Smooth muscle cell (in vitro differentiated cells): ENCODE data around the gene PLCG2. TPM values are rescaled to one million over a fixed set of nuclear protein-coding genes. Genes with fewer than 3 reads are reported as not detected.

ENCODE experiments used
- DNase-seq: peaks from one replicate; lab custom pipeline; 2025; ENCODE audit not compliant: unreplicated experiment; lab: John Stamatoyannopoulos, UW
- H2AFZ ChIP-seq: fragments of 200-600 bp; sonication (generic); 2 replicates; pipeline ENCODE4 v1.6.0; 2016; ENCODE audit warnings: antibody characterized with exemption, low read depth, mild to moderate bottlenecking
- H3F3A ChIP-seq: fragments of 200-600 bp; sonication (generic); 2 replicates; pipeline ENCODE4 v1.6.0; 2017; ENCODE audit warnings: antibody characterized with exemption, low read depth
- H3K27ac ChIP-seq: fragments of 200-600 bp; sonication (generic); 2 replicates; pipeline ENCODE4 v1.5.1; 2016; ENCODE audit warnings: low read depth, mild to moderate bottlenecking
- H3K27me3 ChIP-seq: fragments of 200-600 bp; sonication (generic); 2 replicates; pipeline ENCODE4 v1.6.1; 2016; ENCODE audit warnings: low read depth, mild to moderate bottlenecking
- H3K36me3 ChIP-seq: fragments of 200-600 bp; sonication (generic); 2 replicates; pipeline ENCODE4 v1.5.1; 2016; ENCODE audit warnings: low read depth
- H3K4me1 ChIP-seq: fragments of 200-600 bp; sonication (generic); 2 replicates; pipeline ENCODE4 v1.5.1; 2016; ENCODE audit warnings: low read depth
- H3K4me2 ChIP-seq: fragments of 200-600 bp; sonication (generic); 2 replicates; pipeline ENCODE4 v1.6.0; 2016; ENCODE audit warnings: mild to moderate bottlenecking
- H3K4me3 ChIP-seq: fragments of 200-600 bp; sonication (generic); 2 replicates; pipeline ENCODE4 v1.5.1; 2016; ENCODE audit warnings: mild to moderate bottlenecking
- H3K79me2 ChIP-seq: fragments of 200-600 bp; sonication (generic); 2 replicates; pipeline ENCODE4 v1.6.0; 2016; ENCODE audit warnings: low read depth, mild to moderate bottlenecking
- H3K9ac ChIP-seq: fragments of 200-600 bp; sonication (generic); 2 replicates; pipeline ENCODE4 v1.6.0; 2016; ENCODE audit warnings: low read depth
- H3K9me3 ChIP-seq: fragments of 200-600 bp; sonication (generic); replicated peaks from 2 replicates; pipeline ENCODE4 v1.5.1; 2016; ENCODE audit warnings: low read depth
- H4K20me1 ChIP-seq: fragments of 200-600 bp; sonication (generic); 2 replicates; pipeline ENCODE4 v1.6.0; 2016; ENCODE audit warnings: low read depth
- CTCF ChIP-seq: fragments of 200-600 bp; sonication (generic); IDR thresholded peaks from 2 replicates; pipeline ENCODE4 v1.5.1; 2017; ENCODE audit warnings: borderline replicate concordance, mild to moderate bottlenecking, antibody characterized with exemption; ENCODE audit not compliant: insufficient read depth, poor library complexity, severe bottlenecking
- WGBS: methylation state at CpG from one replicate; pipeline ENCODE4 v1.1.7; 2016; ENCODE audit warnings: low lambda C conversion rate; 5-methylcytosine and 5-hydroxymethylcytosine counted together
- polyA plus RNA-seq: library from polyadenylated mRNA; unstranded; fragments of >200 nt; fragmentation: Nextera tagmentation; extraction: Ambion mirVana; gene quantifications from 2 replicates; pipeline ENCODE4 v1.2.1, GENCODE V29; 2016
- total RNA-seq: library from RNA; depleted of rRNA; stranded (reverse); fragments of >200 nt; gene quantifications from 2 replicates; pipeline ENCODE4 v1.2.3, GENCODE V29; 2014

PLCG2 gene
- total and polyA plus RNA-seq, 2 experiments from 2014 or later: 1.7 TPM; not detected in 1

DNA sequence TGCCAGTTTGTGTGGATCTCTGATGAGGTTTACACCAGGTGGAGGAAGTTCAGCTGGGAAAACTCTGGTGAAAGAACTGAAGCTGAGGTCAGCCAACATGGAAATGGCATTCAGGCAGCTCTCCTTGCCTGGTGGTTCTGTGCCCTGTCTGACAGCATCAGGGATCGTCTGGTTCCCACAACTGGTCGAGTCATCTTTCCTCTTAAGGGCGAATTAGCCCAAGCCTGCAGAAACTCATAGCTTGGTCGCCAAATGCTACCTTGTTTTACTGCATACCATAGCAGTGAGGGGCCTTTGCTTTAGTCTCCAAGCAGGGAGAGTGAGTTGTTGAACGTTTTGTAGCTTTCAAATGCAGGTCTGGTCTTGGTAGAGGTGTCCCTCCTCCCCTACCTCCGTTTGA, 7.2 kb downstream of the PLCG2 start:
- no peak overlapping the region for H3K27ac ChIP-seq
- no peak overlapping the region for H3K9ac ChIP-seq
- 17% methylated on average over 6 of the region's 6 CpGs for WGBS
- H3K9me3 ChIP-seq: no peaks in the 10 kb centered on the region
- H4K20me1 ChIP-seq: no peaks in the 10 kb centered on the region
- H3K4me3 ChIP-seq: no peak overlapping the region
- H3K4me1 ChIP-seq: no peaks in the 10 kb centered on the region
- no peak overlapping the region for H2AFZ ChIP-seq
- H3K79me2 ChIP-seq: no peaks in the 10 kb centered on the region
- H3K36me3 ChIP-seq: no peaks in the 10 kb centered on the region
- TF ChIP-seq CTCF: no peak
- H3F3A ChIP-seq: no peaks in the 10 kb centered on the region
- DNase-seq: no peak
- H3K4me2 ChIP-seq: no peak overlapping the region
- H3K27me3 ChIP-seq: peaks cover 55% of the 10 kb centered on the region

DNA sequence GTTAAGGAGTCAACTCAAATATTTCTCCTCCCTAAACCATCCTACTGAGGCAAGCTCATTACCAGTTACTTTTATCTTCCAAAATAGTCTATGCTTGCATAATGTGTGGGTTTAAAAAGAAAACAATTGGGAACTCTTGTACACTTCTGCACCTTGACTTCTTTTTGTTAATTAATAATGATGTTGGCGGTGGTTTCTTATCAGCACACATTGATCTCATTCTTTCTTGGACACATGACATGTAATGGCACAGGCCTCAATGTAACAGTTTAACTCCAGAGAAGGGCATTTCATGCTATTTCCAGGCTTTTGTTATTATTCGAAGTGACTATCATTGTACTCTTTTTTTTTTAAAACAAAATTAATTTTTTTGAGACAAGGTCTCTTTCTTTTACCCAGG, 7.8 kb downstream of the PLCG2 start:
- no peaks in the 10 kb centered on the region for H3K79me2 ChIP-seq
- H3K9me3 ChIP-seq: no peaks in the 10 kb centered on the region
- peaks cover 50% of the 10 kb centered on the region for H3K27me3 ChIP-seq
- H3F3A ChIP-seq: no peaks in the 10 kb centered on the region
- no peak overlapping the region for H3K4me3 ChIP-seq
- no peak overlapping the region for H3K4me2 ChIP-seq
- no peak for TF ChIP-seq CTCF
- H3K36me3 ChIP-seq: no peaks in the 10 kb centered on the region
- no peak for DNase-seq
- 86% methylated on average over 2 of the region's 2 CpGs for WGBS
- no peaks in the 10 kb centered on the region for H3K4me1 ChIP-seq
- no peaks in the 10 kb centered on the region for H4K20me1 ChIP-seq
- H2AFZ ChIP-seq: no peak overlapping the region
- no peak overlapping the region for H3K27ac ChIP-seq
- no peak overlapping the region for H3K9ac ChIP-seq

DNA sequence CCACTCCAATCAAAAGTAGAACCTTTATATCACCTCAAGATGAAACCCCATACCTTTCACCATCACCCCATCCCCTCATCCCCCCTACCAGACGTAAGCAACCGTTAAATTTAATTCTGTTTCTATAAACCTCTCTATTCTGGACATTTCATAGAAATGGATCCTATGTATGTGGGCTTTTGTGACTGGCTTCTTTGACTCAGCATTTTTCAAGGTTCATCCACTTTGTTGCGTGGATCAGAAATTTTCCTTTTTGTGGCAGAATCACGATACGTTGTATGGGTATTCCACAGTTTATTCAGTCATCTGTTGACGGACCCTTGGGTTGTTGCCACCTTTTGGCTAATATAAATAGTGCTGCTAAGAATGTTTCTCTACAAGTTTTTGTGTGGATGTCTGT, 8.6 kb downstream of the PLCG2 start:
- WGBS: 92% methylated on average over 6 of the region's 6 CpGs
- no peaks in the 10 kb centered on the region for H3K9me3 ChIP-seq
- H3K27ac ChIP-seq: no peak overlapping the region
- H3F3A ChIP-seq: no peaks in the 10 kb centered on the region
- H4K20me1 ChIP-seq: no peaks in the 10 kb centered on the region
- no peaks in the 10 kb centered on the region for H3K4me1 ChIP-seq
- TF ChIP-seq CTCF: no peak
- H3K4me2 ChIP-seq: no peak overlapping the region
- no peak for DNase-seq
- H3K36me3 ChIP-seq: no peaks in the 10 kb centered on the region
- H3K27me3 ChIP-seq: peaks cover 44% of the 10 kb centered on the region
- H3K4me3 ChIP-seq: no peak overlapping the region
- no peak overlapping the region for H2AFZ ChIP-seq
- H3K9ac ChIP-seq: no peak overlapping the region
- no peaks in the 10 kb centered on the region for H3K79me2 ChIP-seq

DNA sequence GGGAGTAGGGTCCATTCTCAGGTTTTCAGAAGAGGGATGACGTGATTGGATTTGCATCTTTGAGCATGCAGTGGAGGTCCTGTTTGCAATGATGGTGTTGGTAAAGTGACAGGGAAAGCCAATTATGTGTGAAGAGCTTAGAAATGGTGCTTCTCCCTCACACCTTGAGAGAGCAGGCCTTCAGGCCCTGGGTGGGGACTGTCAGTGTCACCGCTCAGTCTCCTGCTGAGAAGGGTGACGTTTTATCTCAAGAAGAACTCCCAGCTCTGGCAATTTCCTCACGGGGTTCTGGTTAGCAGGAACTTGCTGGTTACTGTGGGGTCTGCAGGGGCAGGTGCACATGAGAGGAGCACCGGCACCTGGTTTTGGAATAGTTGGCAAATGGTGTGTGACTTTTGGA, 11.2 kb downstream of the PLCG2 start:
- H3K4me2 ChIP-seq: no peak overlapping the region
- peaks cover 42% of the 10 kb centered on the region for H3K27me3 ChIP-seq
- no peak overlapping the region for H3K9ac ChIP-seq
- H3K79me2 ChIP-seq: no peaks in the 10 kb centered on the region
- no peak overlapping the region for H2AFZ ChIP-seq
- TF ChIP-seq CTCF: no peak
- DNase-seq: no peak
- no peak overlapping the region for H3K4me3 ChIP-seq
- H3K36me3 ChIP-seq: no peaks in the 10 kb centered on the region
- no peak overlapping the region for H3K27ac ChIP-seq
- H3K9me3 ChIP-seq: no peaks in the 10 kb centered on the region
- H3K4me1 ChIP-seq: no peaks in the 10 kb centered on the region
- no peaks in the 10 kb centered on the region for H4K20me1 ChIP-seq
- no peaks in the 10 kb centered on the region for H3F3A ChIP-seq
- 92% methylated on average over 5 of the region's 5 CpGs for WGBS
